ENCODE measurements around the gene CTNNB1.

- no peak for TF ChIP-seq CTCF (IDR thresholded peaks at IDR 0.05)
- TF ChIP-seq EP300 (IDR thresholded peaks at IDR 0.05): no peak
- no peak for TF ChIP-seq POLR2A (IDR thresholded peaks at IDR 0.05)
Measured at GRCh38 chr3:41207355-41207754, 8.1 kb downstream of the CTNNB1 start.

Data from ovary (tissue), 3 donors.